Cortex of kidney (tissue), 1 donor: ENCODE results near the gene FOXJ3.

ENCODE experiments used
- DNase-seq: peaks from one replicate; lab custom pipeline; 2025; lab: John Stamatoyannopoulos, UW

The FOXJ3 gene

GRCh38 chr1:42189931-42190853 is 144.8 kb downstream of the FOXJ3 start:
- DNase-seq, result no peak

GRCh38 chr1:42186152-42186551 is 148.9 kb downstream of the FOXJ3 start:
- no peak for DNase-seq

GRCh38 chr1:42184616-42185015 is 150.4 kb downstream of the FOXJ3 start:
- no peak for DNase-seq

GRCh38 chr1:42183957-42184268 is 151.1 kb downstream of the FOXJ3 start:
- no peak for DNase-seq

- DNase-seq, result no peak
These were observed 151.7 kb downstream of the FOXJ3 start for GRCh38 chr1:42183210-42183956.

- no peak for DNase-seq
These were observed 153.3 kb downstream of the FOXJ3 start for GRCh38 chr1:42181687-42182086.

GRCh38 chr1:42179900-42180329 is 155.1 kb downstream of the FOXJ3 start:
- DNase-seq, result no peak

- no peak for DNase-seq
These were observed 155.8 kb downstream of the FOXJ3 start for GRCh38 chr1:42179275-42179674.

GRCh38 chr1:42178249-42178648 is 156.8 kb downstream of the FOXJ3 start:
- DNase-seq, result no peak

- DNase-seq, result no peak
These were observed 157.5 kb downstream of the FOXJ3 start for GRCh38 chr1:42177541-42177981.

GRCh38 chr1:42176902-42177519 is 158.0 kb downstream of the FOXJ3 start:
- no peak for DNase-seq

- no peak for DNase-seq
These were observed 159.6 kb downstream of the FOXJ3 start for GRCh38 chr1:42175314-42176054.

- DNase-seq, result no peak
These were observed 160.9 kb downstream of the FOXJ3 start for GRCh38 chr1:42173961-42174735.

- no peak for DNase-seq
These were observed 161.7 kb downstream of the FOXJ3 start for GRCh38 chr1:42173155-42173933.

GRCh38 chr1:42172381-42173133 is 162.5 kb downstream of the FOXJ3 start:
- no peak for DNase-seq

GRCh38 chr1:42171679-42172266 is 163.3 kb downstream of the FOXJ3 start:
- no peak for DNase-seq

GRCh38 chr1:42170779-42171621 is 164.0 kb downstream of the FOXJ3 start:
- DNase-seq, result no peak

- no peak for DNase-seq
These were observed 166.3 kb downstream of the FOXJ3 start for GRCh38 chr1:42168763-42169162.

- DNase-seq, result no peak
These were observed 166.7 kb downstream of the FOXJ3 start for GRCh38 chr1:42168391-42168670.
